ENCODE results near the gene TMA7. TPM values are rescaled to one million over a fixed set of nuclear protein-coding genes. Genes with fewer than 3 reads are reported as not detected.

Gene TMA7
- total RNA-seq, 1 donor from 2014 or later: 186 TPM

DNA sequence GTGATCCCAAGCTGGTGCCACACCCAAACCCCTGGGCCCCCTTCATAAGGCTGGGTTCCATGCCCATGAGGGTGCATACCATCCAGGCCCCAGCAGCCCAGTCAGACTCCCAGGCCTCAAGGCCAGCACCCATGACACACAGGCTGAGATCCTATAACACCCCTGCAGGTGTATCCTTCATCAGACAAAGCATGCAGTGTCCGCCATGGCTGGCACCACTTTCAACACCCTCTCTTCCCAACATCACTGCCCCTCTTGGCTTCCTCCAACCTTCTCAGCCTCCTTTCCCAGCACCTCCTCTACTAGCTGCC lies 3.6 kb upstream of the TMA7 start:
- Mint-ChIP-seq H3K4me1 (peaks cover 53% of the 10 kb centered on the region), H3K27ac (no peak overlapping the region), H3K4me3 (no peak overlapping the region), H3K27me3 (ENCODE audit: low read depth) (no peaks in the 10 kb centered on the region), H3K36me3 (peaks cover 2% of the 10 kb centered on the region), H3K9me3 (no peaks in the 10 kb centered on the region)
- DNase-seq (ENCODE audit: low spot score in 2 of 2, unreplicated experiment in 2 of 2): no peak
- TF ChIP-seq, protein P1, sequence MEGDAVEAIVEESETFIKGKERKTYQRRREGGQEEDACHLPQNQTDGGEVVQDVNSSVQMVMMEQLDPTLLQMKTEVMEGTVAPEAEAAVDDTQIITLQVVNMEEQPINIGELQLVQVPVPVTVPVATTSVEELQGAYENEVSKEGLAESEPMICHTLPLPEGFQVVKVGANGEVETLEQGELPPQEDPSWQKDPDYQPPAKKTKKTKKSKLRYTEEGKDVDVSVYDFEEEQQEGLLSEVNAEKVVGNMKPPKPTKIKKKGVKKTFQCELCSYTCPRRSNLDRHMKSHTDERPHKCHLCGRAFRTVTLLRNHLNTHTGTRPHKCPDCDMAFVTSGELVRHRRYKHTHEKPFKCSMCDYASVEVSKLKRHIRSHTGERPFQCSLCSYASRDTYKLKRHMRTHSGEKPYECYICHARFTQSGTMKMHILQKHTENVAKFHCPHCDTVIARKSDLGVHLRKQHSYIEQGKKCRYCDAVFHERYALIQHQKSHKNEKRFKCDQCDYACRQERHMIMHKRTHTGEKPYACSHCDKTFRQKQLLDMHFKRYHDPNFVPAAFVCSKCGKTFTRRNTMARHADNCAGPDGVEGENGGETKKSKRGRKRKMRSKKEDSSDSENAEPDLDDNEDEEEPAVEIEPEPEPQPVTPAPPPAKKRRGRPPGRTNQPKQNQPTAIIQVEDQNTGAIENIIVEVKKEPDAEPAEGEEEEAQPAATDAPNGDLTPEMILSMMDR (IDR thresholded peaks at IDR 0.05; ENCODE audit: unreplicated experiment): no peak

DNA sequence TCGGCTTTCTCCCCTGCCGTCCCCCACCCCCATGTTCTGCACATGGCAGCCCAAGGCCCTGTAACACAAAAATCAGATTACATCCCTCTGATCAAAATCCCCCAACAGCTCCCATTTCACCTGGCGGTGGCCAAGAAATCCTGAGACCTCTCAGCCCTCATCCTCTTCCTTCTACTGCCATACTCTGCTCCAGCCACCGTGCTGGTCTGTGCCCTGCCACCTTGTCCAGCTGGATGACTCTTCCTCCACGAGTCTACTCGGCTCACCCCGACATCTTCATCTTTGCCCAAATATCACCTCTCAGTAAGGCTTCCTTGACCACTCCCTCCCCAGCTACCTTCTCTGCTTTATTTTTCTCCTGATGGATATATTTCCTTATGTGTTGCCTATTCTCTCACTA lies 3.2 kb upstream of the TMA7 start:
- DNase-seq (ENCODE audit: low spot score in 2 of 2, unreplicated experiment in 2 of 2): no peak
- Mint-ChIP-seq H3K27ac (no peak overlapping the region), H3K9me3 (no peaks in the 10 kb centered on the region), H3K4me3 (no peak overlapping the region), H3K36me3 (peaks cover under 1% of the 10 kb centered on the region), H3K27me3 (ENCODE audit: low read depth) (no peaks in the 10 kb centered on the region), H3K4me1 (peaks cover 53% of the 10 kb centered on the region)
- TF ChIP-seq, protein P1 (IDR thresholded peaks at IDR 0.05; ENCODE audit: unreplicated experiment): no peak

DNA sequence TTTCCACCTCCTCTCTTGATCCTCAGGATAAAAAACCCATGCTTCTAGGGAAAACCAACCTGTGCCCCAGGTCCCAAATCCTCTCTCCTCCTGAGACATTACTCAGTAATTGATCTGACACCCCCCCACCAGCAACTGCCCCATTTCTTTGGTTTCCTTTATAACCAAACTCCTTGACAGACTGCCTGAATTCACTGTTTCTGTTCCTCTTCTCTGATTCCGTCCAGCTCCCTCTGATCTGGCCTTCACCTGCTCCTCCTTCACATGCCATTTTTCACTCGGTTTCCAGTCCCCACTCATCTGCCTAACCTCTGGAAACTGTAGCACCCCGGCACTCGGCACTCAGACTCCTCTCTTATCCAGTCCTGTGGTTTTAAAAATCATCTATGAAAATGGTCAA lies 2.2 kb upstream of the TMA7 start:
- no peak overlapping the region for H3K4me3 Mint-ChIP-seq
- H3K9me3 Mint-ChIP-seq: no peaks in the 10 kb centered on the region
- TF ChIP-seq, protein P1 (IDR thresholded peaks at IDR 0.05; ENCODE audit: unreplicated experiment): no peak
- H3K27me3 Mint-ChIP-seq (ENCODE audit: low read depth): no peaks in the 10 kb centered on the region
- DNase-seq (ENCODE audit: low spot score in 2 of 2, unreplicated experiment in 2 of 2): no peak
- no peak overlapping the region for H3K27ac Mint-ChIP-seq
- H3K4me1 Mint-ChIP-seq: peaks cover 52% of the 10 kb centered on the region
- H3K36me3 Mint-ChIP-seq: peaks cover 2% of the 10 kb centered on the region

DNA sequence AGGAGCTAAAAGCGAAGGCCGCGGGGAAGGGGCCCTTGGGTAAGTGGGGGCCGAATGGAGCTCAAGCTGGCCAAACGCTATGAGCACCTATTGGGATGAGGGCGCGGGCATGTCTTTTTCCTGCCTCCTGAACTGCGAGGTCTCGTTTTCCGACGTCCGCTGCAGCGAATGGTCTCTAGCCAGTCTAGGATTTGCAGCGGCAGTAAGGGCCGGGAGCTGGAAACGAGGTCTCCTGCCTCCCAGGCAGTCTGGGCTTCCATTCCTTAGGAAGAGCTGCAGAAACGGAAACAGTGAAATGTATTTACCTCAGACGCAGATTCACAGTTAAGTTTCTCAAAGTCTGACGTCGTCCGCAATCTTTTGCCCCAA lies 517 bp downstream of the TMA7 start:
- Mint-ChIP-seq H3K9me3 (no peaks in the 10 kb centered on the region), H3K27ac (peak overlapping the region; percentile 94), H3K36me3 (peaks cover 5% of the 10 kb centered on the region), H3K4me1 (peaks cover 36% of the 10 kb centered on the region), H3K27me3 (ENCODE audit: low read depth) (no peaks in the 10 kb centered on the region), H3K4me3 (peak overlapping the region; percentile 86)
- TF ChIP-seq, protein P1 (IDR thresholded peaks at IDR 0.05; ENCODE audit: unreplicated experiment): no peak
- no peak for DNase-seq (ENCODE audit: low spot score in 2 of 2, unreplicated experiment in 2 of 2)

DNA sequence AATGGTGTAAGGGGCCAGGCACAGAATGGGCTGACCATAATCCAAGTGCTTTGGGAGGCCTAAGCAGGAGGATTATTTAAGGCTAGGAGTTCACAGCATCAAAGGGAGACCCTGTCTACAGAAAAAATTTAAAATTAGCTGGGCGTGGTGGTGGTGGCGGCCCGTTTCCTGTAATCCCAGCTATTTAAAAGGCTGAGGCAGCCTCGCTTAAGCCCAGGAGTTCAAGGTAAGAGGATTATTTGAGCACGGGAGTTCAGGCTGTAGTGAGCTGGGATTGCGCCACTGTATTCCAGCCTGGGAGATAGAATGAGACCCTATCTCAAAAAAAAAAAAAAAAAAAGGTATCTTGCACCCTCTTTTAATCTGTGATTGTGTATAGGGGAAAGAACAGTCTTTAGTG lies 1.9 kb downstream of the TMA7 start:
- peaks cover 5% of the 10 kb centered on the region for H3K36me3 Mint-ChIP-seq
- H3K9me3 Mint-ChIP-seq: no peaks in the 10 kb centered on the region
- peaks cover 46% of the 10 kb centered on the region for H3K4me1 Mint-ChIP-seq
- H3K4me3 Mint-ChIP-seq: peak overlapping the region; percentile 86
- peak overlapping the region; percentile 75 for H3K27ac Mint-ChIP-seq
- no peaks in the 10 kb centered on the region for H3K27me3 Mint-ChIP-seq (ENCODE audit: low read depth)
- no peak for DNase-seq (ENCODE audit: low spot score in 2 of 2, unreplicated experiment in 2 of 2)
- TF ChIP-seq, protein P1 (IDR thresholded peaks at IDR 0.05; ENCODE audit: unreplicated experiment): no peak

DNA sequence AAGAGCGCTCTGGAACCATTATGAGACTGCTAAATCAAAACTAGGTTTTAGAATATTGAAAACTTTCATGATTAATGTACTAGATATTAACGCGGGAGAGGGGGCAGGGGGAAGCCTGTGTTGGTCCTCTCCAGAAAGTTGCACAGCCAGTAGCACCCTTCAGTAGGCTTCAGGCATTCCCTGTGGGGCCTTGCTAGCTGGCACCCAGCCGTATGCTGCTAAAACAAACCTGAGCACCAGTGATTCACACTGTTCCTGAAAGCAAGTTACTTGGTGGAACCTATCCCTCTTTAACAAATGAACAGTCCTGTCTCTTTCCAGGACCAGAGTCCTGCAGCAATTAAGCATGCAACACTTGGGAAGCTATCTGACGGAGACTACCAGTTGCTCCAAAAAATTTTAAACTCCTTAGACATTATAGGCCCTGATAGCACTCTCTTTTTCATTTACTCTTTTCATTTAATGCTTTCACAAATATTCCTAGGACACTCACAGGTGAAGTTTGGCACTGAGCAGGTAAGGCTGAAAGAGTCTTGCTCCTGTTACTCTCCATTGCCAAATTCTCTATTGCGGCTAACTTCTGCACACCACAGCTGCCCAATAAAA lies 5.3 kb downstream of the TMA7 start:
- H3K9me3 Mint-ChIP-seq: no peaks in the 10 kb centered on the region
- TF ChIP-seq, protein P1 (IDR thresholded peaks at IDR 0.05; ENCODE audit: unreplicated experiment): no peak

More for the DNA sequence above, 5.3 kb downstream of the TMA7 start:
- Mint-ChIP-seq H3K4me3 (peak overlapping the region; percentile 81), H3K27ac (peak overlapping the region; percentile 9), H3K36me3 (peaks cover 5% of the 10 kb centered on the region), H3K27me3 (ENCODE audit: low read depth) (no peaks in the 10 kb centered on the region), H3K4me1 (peaks cover 43% of the 10 kb centered on the region)
- DNase-seq (ENCODE audit: low spot score in 2 of 2, unreplicated experiment in 2 of 2): no peak
